HG03575 (cell line): ENCODE results near the gene NUP153.

Experiments
- ATAC-seq: cut with Tn5 transposase; IDR thresholded peaks from one replicate; pipeline ENCODE4 v1.9.1; 2021; ENCODE audit not compliant: unreplicated experiment, insufficient number of reproducible peaks, low FRiP score; ENCODE audit errors: extremely low read depth

The NUP153 gene

GRCh38 chr6:17673543-17674254 lies 33.0 kb downstream of the NUP153 start:
- no peak for ATAC-seq

GRCh38 chr6:17672064-17672718 lies 34.5 kb downstream of the NUP153 start:
- ATAC-seq, result no peak

- no peak for ATAC-seq
Measured at GRCh38 chr6:17666646-17667045, 40.1 kb downstream of the NUP153 start.

- ATAC-seq, result no peak
Measured at GRCh38 chr6:17665132-17665531, 41.6 kb downstream of the NUP153 start.

- ATAC-seq, result no peak
Measured at GRCh38 chr6:17663226-17663625, 43.5 kb downstream of the NUP153 start.

- ATAC-seq, result no peak
Measured at GRCh38 chr6:17662585-17662984, 44.1 kb downstream of the NUP153 start.

- ATAC-seq, result no peak
Measured at GRCh38 chr6:17656644-17657043, 50.1 kb downstream of the NUP153 start.

- no peak for ATAC-seq
Measured at GRCh38 chr6:17656092-17656491, 50.6 kb downstream of the NUP153 start.

GRCh38 chr6:17653198-17653882 lies 53.4 kb downstream of the NUP153 start:
- ATAC-seq, result no peak

GRCh38 chr6:17650656-17651309 lies 55.9 kb downstream of the NUP153 start:
- no peak for ATAC-seq

- no peak for ATAC-seq
Measured at GRCh38 chr6:17648745-17649144, 58.0 kb downstream of the NUP153 start.

GRCh38 chr6:17640477-17640917 lies 66.2 kb downstream of the NUP153 start:
- ATAC-seq, result no peak

- ATAC-seq, result no peak
Measured at GRCh38 chr6:17638212-17638715, 68.5 kb downstream of the NUP153 start.

GRCh38 chr6:17635568-17635967 lies 71.2 kb downstream of the NUP153 start:
- no peak for ATAC-seq

GRCh38 chr6:17633465-17634188 lies 73.1 kb downstream of the NUP153 start:
- ATAC-seq, result no peak

- no peak for ATAC-seq
Measured at GRCh38 chr6:17632934-17633333, 73.8 kb downstream of the NUP153 start.

- ATAC-seq, result no peak
Measured at GRCh38 chr6:17630511-17631073, 76.1 kb downstream of the NUP153 start.

- no peak for ATAC-seq
Measured at GRCh38 chr6:17629824-17630510, 76.8 kb downstream of the NUP153 start.
